Mesenteric fat pad (tissue), 1 donor: ENCODE measurements around the gene PGC. TPM values are rescaled to one million over a fixed set of nuclear protein-coding genes. Genes with fewer than 3 reads are reported as not detected.

ENCODE experiments used
- DNase-seq: peaks from one replicate; pipeline ENCODE4 v3.0.0-alpha.2; 2020; ENCODE audit warnings: low spot score
- total RNA-seq: library from RNA; stranded (reverse); fragmentation: NEBNext Ultra II Directional; extraction: Animal tissue kit (Norgen Biotek cat#: 25700); gene quantifications from one replicate; pipeline ENCODE4 v1.2.1, GENCODE V29; 2021
- donor health status: DM: yes; HTN: yes; CAD: no.

The PGC gene
- total RNA-seq, 1 donor from 2014 or later, result not detected

DNA sequence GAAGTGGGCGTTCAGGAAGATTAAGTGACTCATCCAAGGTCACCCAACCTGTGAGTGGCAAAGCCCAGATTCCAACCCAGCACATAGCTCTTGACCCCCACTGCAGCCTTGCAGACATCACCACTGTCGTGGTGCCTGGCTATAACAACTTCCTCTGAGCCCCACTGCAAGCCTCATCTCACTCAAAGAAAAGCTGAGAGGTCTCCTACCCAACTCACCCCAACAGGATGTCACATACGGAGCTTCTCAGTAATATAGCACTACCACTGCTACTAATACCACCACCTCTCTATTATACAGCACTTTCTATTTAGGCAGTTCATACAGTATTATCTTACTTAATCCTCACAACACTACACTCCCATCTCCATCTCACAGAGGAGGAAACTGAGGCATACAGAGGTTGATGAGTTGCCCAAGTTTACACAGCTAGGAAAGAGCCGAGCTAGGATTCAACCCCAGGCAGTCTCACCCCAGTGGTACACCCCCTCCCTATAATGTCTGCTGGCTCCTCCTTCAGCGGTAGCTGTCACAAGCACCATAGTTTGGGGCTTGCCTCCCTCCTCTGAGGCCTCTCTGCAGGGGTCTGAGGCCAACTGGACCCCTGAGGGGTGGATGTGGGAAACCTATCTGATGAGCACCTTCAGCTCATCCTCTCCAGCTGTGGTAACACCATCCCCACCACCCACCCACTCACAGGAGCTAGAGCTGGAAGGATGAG lies 31.2 kb downstream of the PGC start:
- no peak for DNase-seq

- DNase-seq, result no peak
Measured at GRCh38 chr6:41714556-41715273, 32.5 kb downstream of the PGC start.

GRCh38 chr6:41713650-41714291 lies 33.4 kb downstream of the PGC start:
- no peak for DNase-seq

DNA sequence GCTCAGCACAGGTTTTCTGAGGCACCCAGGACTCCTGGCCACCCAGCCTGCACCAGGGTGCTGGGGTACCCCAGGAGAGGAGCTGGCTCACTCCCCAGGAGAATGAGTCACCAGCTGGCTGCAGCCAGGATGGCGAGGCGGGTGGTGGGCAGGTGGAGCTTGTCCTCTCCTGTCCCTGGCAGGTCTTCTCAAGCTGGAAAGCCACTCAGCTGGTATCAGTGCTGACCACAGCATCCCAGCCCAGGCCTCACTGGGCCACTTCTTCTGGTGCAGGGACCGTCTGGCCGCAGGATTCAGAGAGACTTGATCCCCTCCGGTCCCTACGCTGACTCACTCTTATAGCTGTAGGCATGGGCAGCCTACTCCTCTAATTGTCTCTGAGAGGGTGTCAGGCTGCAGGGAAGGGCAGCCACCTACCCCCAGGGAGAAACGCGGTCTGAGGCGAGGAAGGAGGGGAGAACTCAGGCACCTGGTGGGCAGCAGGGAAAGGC lies 34.0 kb downstream of the PGC start:
- no peak for DNase-seq

DNA sequence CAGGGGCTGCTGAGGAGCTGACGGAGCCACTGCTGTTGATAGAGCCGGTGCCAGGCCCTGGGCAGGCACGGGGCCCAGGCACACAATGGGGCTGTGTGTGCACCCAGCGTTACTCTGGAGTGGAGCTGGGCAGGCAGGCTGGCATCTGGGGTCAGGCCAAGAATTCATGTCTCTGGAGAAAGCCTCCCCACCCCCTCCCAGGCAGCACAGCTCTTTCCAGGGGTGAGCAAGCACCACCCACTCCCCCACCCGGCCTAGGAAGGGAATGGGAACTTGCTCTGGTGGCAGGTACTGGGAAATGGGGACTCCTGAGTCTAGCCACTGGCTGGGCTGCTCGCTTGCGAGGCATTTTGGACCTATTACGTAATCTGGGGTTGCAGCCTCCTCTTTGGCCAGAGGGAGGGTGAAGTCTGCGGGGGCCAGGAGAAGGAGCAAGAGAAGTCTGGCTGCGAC lies 34.5 kb downstream of the PGC start:
- no peak for DNase-seq

GRCh38 chr6:41711323-41712038 lies 35.7 kb downstream of the PGC start:
- no peak for DNase-seq

GRCh38 chr6:41709375-41709774 lies 37.8 kb downstream of the PGC start:
- no peak for DNase-seq

- no peak for DNase-seq
Measured at GRCh38 chr6:41708856-41709255, 38.3 kb downstream of the PGC start.

DNA sequence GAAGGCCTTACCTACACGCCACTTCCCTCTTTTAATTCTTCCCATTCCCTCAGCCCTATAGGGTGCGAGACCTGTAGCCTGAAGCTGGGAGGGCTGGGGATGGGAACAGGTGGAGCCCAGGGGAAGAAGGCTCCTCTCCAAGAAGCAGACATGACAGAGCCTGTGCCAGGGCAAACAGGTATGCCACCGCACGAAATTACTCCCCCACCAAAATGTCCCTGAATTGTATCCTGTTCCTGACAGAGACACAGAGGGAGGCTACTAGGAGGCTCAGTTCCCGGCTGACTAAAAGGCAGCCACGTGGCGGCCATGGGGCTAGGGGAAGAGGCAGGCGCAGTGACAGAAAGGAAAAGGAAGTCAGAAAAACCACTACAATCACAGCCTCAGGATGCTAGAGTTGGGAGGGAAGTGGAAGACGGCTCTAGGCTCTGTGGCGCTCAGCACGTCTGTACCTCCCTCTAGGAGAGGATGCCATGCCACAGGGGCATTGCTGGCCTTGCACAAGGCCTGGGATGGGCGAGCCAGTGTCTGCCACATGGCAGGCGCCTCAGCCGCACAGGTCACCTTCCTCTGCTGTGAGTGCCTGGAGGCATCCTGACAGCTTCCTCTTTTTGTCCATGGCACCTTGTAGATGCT lies 39.5 kb downstream of the PGC start:
- no peak for DNase-seq

- DNase-seq, result no peak
Measured at GRCh38 chr6:41706876-41707564, 40.2 kb downstream of the PGC start.

DNA sequence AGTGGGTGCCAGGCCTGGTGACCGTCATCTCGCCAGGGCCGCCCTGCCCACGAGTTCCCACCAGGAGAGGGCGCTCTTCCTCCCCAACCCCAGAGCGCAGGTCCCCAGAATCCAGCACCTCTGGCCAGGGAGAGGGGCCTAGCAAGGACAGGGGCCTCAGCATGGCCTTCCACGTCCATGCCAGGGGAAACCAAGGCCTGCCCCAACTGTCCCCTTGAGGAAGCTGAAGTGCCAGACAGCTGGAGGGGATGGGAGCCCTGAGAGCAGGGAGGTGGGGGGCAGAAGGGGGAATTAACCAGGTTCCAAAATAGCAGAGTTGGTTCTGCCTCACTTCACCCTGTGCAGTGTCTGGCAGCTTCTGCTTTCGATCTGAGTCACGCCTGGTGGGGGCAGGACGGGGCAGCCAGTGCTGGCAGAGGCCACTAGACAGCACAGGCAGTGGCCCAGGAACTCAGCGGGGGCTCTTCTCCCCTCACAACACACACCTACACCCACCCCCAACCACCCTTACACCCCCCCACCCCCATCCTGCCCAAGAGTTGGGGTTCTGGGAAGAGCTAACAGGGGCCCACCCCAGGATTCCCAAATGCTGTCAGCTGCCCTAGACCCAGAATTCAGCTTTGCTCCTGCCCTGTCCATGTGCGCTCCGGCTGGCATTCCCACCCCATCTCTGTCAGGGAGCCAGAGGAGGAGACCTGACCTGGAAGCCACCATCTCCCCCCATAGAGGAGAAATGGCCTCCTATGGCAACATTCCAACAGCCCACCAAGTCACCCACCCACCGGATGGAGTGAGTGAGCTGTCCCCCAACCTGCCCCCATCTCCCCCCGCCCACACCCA lies 41.0 kb downstream of the PGC start:
- DNase-seq, result no peak

- no peak for DNase-seq
Measured at GRCh38 chr6:41705311-41705995, 41.7 kb downstream of the PGC start.

DNA sequence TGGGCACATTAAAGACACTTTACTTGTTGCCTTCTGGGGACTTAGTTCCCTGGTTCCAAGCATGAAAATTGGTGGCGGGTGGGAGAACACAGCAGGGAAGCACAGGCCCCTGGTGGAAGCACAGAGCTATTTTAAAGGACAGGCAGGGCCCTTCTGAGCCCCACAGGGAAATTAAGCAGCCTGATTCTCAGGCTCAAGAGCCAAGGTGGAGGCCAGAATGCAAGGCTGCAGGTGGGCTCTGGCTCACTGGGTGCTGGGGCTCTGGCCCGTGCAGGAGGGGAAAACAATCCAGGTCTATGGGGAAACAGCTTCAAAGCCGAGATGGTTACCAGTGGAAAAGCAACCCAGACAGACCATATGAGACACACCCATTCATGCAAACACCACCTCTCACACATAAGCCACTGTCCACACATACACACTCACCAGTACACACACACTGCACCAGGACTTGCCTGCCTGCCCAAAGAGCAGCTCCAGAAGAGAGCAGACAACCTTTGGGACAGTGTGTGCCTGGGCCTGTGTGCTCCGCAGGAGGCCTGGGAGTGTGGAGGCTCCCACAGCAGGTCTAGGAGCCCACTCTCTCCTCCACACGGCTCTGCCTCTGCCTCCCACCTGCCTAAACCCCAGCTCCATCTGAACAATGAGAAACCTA lies 42.4 kb downstream of the PGC start:
- DNase-seq, result no peak

- no peak for DNase-seq
Measured at GRCh38 chr6:41704028-41704427, 43.2 kb downstream of the PGC start.

GRCh38 chr6:41702771-41703494 lies 44.3 kb downstream of the PGC start:
- DNase-seq, result no peak

DNA sequence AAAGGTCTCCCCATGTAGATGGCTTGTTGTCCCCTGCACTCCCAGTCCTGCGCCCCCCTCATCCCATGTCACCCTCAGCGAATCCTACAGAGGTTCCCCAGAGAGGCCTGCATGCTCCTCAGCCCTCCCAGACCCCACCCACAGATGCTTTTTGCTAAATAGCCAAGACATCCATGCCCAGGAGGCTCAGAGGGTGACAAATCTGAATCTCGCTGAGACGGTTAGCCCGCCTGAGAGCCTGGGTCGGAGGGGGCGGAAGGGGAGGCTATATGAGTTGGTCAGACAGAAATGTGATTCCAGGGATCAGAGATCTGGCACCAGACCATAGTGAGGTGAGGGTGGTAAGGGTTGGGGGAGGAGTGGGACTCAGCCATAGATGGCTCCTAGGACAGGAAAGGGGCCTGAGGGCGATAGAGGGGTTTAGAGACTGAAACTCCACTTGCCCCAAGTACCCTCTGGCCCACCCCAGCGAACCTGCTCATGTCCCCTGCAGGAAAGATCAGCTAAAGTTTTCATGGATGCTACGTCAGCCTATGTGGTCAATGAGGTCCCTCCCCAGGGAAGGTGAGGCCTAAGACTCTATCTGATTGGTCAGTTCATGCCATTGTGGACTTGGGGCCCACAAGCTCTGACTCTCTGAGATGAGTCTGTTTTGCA lies 45.0 kb downstream of the PGC start:
- DNase-seq, result no peak
